ENCODE results near the gene RIN1. TPM values are rescaled to one million over a fixed set of nuclear protein-coding genes. Genes with fewer than 3 reads are reported as not detected.

Gene RIN1
- polyA plus RNA-seq, 3 donors, result 6.1 to 15.4 (median 7.6) TPM

DNA sequence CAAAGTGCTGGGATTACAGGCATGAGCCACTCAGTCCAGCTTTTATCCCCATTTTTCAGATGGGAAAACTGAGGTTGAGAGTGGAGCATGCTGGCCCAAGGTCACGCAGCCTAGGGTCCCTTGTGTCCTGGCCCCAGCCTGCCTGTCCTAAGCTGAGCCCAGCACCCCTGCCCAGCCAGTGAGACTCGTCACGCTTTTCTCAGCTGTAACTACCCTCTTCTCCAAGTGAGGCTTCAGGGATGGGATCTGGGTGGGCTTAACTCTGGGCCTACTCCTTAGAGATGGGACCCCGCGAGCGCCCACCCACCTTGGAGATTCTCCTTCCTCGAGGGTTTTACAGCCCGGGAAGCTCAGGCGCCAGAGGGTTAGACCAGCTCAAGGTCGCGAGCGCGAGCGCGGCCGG, 44.9 kb downstream of the RIN1 start:
- Histone ChIP-seq H3K9me3 (replicated peaks in 1 of 2; ENCODE audit: control insufficient read depth in 1 of 2, insufficient read depth in 1 of 2, low read length in 2 of 2) (peaks cover 0 to 11% of the 10 kb centered on the region in 2 donors), H4K20me1 (ENCODE audit: insufficient read depth, low read length) (no peaks in the 10 kb centered on the region), H3K4me3 (replicated peaks in 1 of 3; ENCODE audit: low read depth in 2 of 3, low read length in 3 of 3) (peak overlapping the region in 1 of 3 experiments; percentile 66), H3K9ac (ENCODE audit: insufficient read depth, low read length, poor library complexity, severe bottlenecking) (no peak overlapping the region), H3K4me2 (replicated peaks; ENCODE audit: extremely low read depth, low read length, poor library complexity, severe bottlenecking) (peak overlapping the region; percentile 73), H3K27ac (ENCODE audit: low read depth in 1 of 2, low read length in 2 of 2) (no peak overlapping the region), H3K4me1 (ENCODE audit: control insufficient read depth in 1 of 2, insufficient read depth in 2 of 2, low read length in 2 of 2) (peaks cover 37 to 44% of the 10 kb centered on the region in 2 donors), H2AFZ (ENCODE audit: insufficient read depth, low read depth, low read length, poor library complexity, severe bottlenecking) (no peak overlapping the region), H3K27me3 (ENCODE audit: control insufficient read depth in 2 of 2, insufficient read depth in 2 of 2, low read length in 2 of 2) (peaks cover 24 to 44% of the 10 kb centered on the region in 2 donors), H3K36me3 (replicated peaks in 1 of 2; ENCODE audit: control insufficient read depth in 1 of 2, insufficient read depth in 2 of 2, low read length in 2 of 2) (no peaks in the 10 kb centered on the region), H3K79me2 (ENCODE audit: insufficient read depth, low read length) (no peaks in the 10 kb centered on the region)
- Mint-ChIP-seq H3K9me3 (peaks cover 0 to 7% (median 4%) of the 10 kb centered on the region in 7 donors), H3K27ac (no peak overlapping the region), H3K36me3 (peaks cover 4 to 9% of the 10 kb centered on the region in 2 donors), H3K4me1 (peaks cover 36% of the 10 kb centered on the region), H3K27me3 (ENCODE audit: low read depth in 3 of 3) (peaks cover 36 to 49% (median 39%) of the 10 kb centered on the region in 3 donors), H3K4me3 (peak overlapping the region; percentile 37 to 94)
- intact Hi-C loops (cut with micrococcal nuclease), result no loop called here
- WGBS (ENCODE audit: insufficient coverage), result 7% methylated on average over 13 of the region's 16 CpGs
- no peak for DNase-seq
- no peak for TF ChIP-seq CTCF (IDR thresholded peaks at IDR 0.05)

GRCh38 chr11:66290330-66290621, 46.0 kb downstream of the RIN1 start:
- no CpG with 5 or more reads among the region's 2 CpGs for WGBS (ENCODE audit: insufficient coverage)
- H3K4me3 ChIP-seq (replicated peaks in 1 of 3; ENCODE audit: low read depth in 2 of 3, low read length in 3 of 3), result no peak overlapping the region
- no peaks in the 10 kb centered on the region for H3K79me2 ChIP-seq (ENCODE audit: insufficient read depth, low read length)
- H4K20me1 ChIP-seq (ENCODE audit: insufficient read depth, low read length), result peaks cover 6% of the 10 kb centered on the region
- H3K4me1 ChIP-seq (ENCODE audit: control insufficient read depth in 1 of 2, insufficient read depth in 2 of 2, low read length in 2 of 2), result peaks cover 37 to 44% of the 10 kb centered on the region in 2 donors
- peak overlapping the region in 1 of 2 donors; percentile 94 for H3K4me3 Mint-ChIP-seq
- H3K27me3 ChIP-seq (ENCODE audit: control insufficient read depth in 2 of 2, insufficient read depth in 2 of 2, low read length in 2 of 2), result peaks cover 24 to 44% of the 10 kb centered on the region in 2 donors
- peaks cover 0 to 7% (median 4%) of the 10 kb centered on the region in 7 donors for H3K9me3 Mint-ChIP-seq
- H3K27me3 Mint-ChIP-seq (ENCODE audit: low read depth in 3 of 3), result peaks cover 33 to 49% (median 38%) of the 10 kb centered on the region in 3 donors
- peaks cover 36% of the 10 kb centered on the region for H3K4me1 Mint-ChIP-seq
- intact Hi-C loops (cut with micrococcal nuclease), result no loop called here
- no peak for DNase-seq
- H3K36me3 Mint-ChIP-seq, result peaks cover 4 to 12% of the 10 kb centered on the region in 2 donors
- no peak overlapping the region for H2AFZ ChIP-seq (ENCODE audit: insufficient read depth, low read depth, low read length, poor library complexity, severe bottlenecking)
- no peak for TF ChIP-seq CTCF (IDR thresholded peaks at IDR 0.05)
- peaks cover 2% of the 10 kb centered on the region in 2 donors for H3K36me3 ChIP-seq (replicated peaks in 1 of 2; ENCODE audit: control insufficient read depth in 1 of 2, insufficient read depth in 2 of 2, low read length in 2 of 2)
- peaks cover 0 to 11% of the 10 kb centered on the region in 2 donors for H3K9me3 ChIP-seq (replicated peaks in 1 of 2; ENCODE audit: control insufficient read depth in 1 of 2, insufficient read depth in 1 of 2, low read length in 2 of 2)
- H3K27ac ChIP-seq (ENCODE audit: low read depth in 1 of 2, low read length in 2 of 2), result no peak overlapping the region
- H3K9ac ChIP-seq (ENCODE audit: insufficient read depth, low read length, poor library complexity, severe bottlenecking), result no peak overlapping the region
- no peak overlapping the region for H3K4me2 ChIP-seq (replicated peaks; ENCODE audit: extremely low read depth, low read length, poor library complexity, severe bottlenecking)
- peak overlapping the region in 1 of 7 donors; percentile 23 for H3K27ac Mint-ChIP-seq

All from CD14-positive monocyte (primary cell).